Measurements from ENCODE around the gene EML5.

- TF ChIP-seq EZH2phosphoT487 (IDR thresholded peaks at IDR 0.05; ENCODE audit: unreplicated experiment) (no peak), CTCF (conservative IDR thresholded peaks at IDR 0.05; ENCODE audit: low read depth in 2 of 2) (no peak), EZH2 (IDR thresholded peaks at IDR 0.05; ENCODE audit: low read depth, unreplicated experiment) (no peak), ZNF462 (CRISPR knock-in tag; IDR thresholded peaks at IDR 0.05) (no peak), POLR2AphosphoS5 (IDR thresholded peaks at IDR 0.05; ENCODE audit: low read depth) (no peak), REST (IDR thresholded peaks at IDR 0.05; ENCODE audit: unreplicated experiment) (no peak), CREB1 (CRISPR knock-in tag; IDR thresholded peaks at IDR 0.05; ENCODE audit: low read depth) (no peak), NANOG (IDR thresholded peaks at IDR 0.05; ENCODE audit: borderline replicate concordance) (no peak), JUNB (IDR thresholded peaks at IDR 0.05; ENCODE audit: unreplicated experiment) (no peak)
Measured at GRCh38 chr14:88584451-88584850, 208.3 kb downstream of the EML5 start.

Data from GM23338 (cell line).